ENCODE data around the gene SMIM10L2A. TPM values are rescaled to one million over a fixed set of nuclear protein-coding genes. Genes with fewer than 3 reads are reported as not detected.
A peak's percentile ranks its signal among the peaks of the same experiment; 100 is the strongest.
"Not testable (repeated sequence)": the region's sequence is repeated elsewhere in the genome, so short reads cannot be mapped to it uniquely, and the experiment has no call there.

SMIM10L2A gene
- total RNA-seq, 1 donor from 2014 or later: 7.8 TPM

- Mint-ChIP-seq H3K36me3 (no peaks in the 10 kb centered on the region), H3K27ac (no peak overlapping the region), H3K9me3 (peaks cover 37% of the 10 kb centered on the region), H3K27me3 (ENCODE audit: low read depth) (peaks cover 14% of the 10 kb centered on the region), H3K4me3 (no peak overlapping the region), H3K4me1 (no peaks in the 10 kb centered on the region)
- DNase-seq (ENCODE audit: low spot score in 2 of 2, unreplicated experiment in 2 of 2): no peak
- no peak for TF ChIP-seq CTCF (IDR thresholded peaks at IDR 0.05; ENCODE audit: unreplicated experiment)
Measured at GRCh38 chrX:135410861-135411627, 10.7 kb upstream of the SMIM10L2A start.

GRCh38 chrX:135411893-135412292, 9.9 kb upstream of the SMIM10L2A start:
- no peaks in the 10 kb centered on the region for H3K4me1 Mint-ChIP-seq
- no peak overlapping the region for H3K4me3 Mint-ChIP-seq
- peaks cover 5% of the 10 kb centered on the region for H3K27me3 Mint-ChIP-seq (ENCODE audit: low read depth)
- H3K9me3 Mint-ChIP-seq: peaks cover 43% of the 10 kb centered on the region
- TF ChIP-seq CTCF (IDR thresholded peaks at IDR 0.05; ENCODE audit: unreplicated experiment): no peak
- no peaks in the 10 kb centered on the region for H3K36me3 Mint-ChIP-seq
- DNase-seq (ENCODE audit: low spot score in 2 of 2, unreplicated experiment in 2 of 2): no peak
- H3K27ac Mint-ChIP-seq: no peak overlapping the region

- Mint-ChIP-seq H3K4me1 (no peaks in the 10 kb centered on the region), H3K27ac (no peak overlapping the region), H3K9me3 (peaks cover 42% of the 10 kb centered on the region), H3K4me3 (no peak overlapping the region), H3K27me3 (ENCODE audit: low read depth) (peaks cover 4% of the 10 kb centered on the region), H3K36me3 (no peaks in the 10 kb centered on the region)
- no peak for DNase-seq (ENCODE audit: low spot score in 2 of 2, unreplicated experiment in 2 of 2)
- no peak for TF ChIP-seq CTCF (IDR thresholded peaks at IDR 0.05; ENCODE audit: unreplicated experiment)
Measured at GRCh38 chrX:135416546-135416945, 5.2 kb upstream of the SMIM10L2A start.

GRCh38 chrX:135420831-135421230, 913 bp upstream of the SMIM10L2A start:
- Mint-ChIP-seq H3K9me3 (peaks cover 27% of the 10 kb centered on the region), H3K36me3 (peaks cover 3% of the 10 kb centered on the region), H3K27ac (no peak overlapping the region), H3K4me1 (peaks cover 12% of the 10 kb centered on the region), H3K4me3 (no peak overlapping the region), H3K27me3 (ENCODE audit: low read depth) (peaks cover 4% of the 10 kb centered on the region)
- TF ChIP-seq CTCF (IDR thresholded peaks at IDR 0.05; ENCODE audit: unreplicated experiment): no peak
- DNase-seq (ENCODE audit: low spot score in 2 of 2, unreplicated experiment in 2 of 2): no peak

DNA sequence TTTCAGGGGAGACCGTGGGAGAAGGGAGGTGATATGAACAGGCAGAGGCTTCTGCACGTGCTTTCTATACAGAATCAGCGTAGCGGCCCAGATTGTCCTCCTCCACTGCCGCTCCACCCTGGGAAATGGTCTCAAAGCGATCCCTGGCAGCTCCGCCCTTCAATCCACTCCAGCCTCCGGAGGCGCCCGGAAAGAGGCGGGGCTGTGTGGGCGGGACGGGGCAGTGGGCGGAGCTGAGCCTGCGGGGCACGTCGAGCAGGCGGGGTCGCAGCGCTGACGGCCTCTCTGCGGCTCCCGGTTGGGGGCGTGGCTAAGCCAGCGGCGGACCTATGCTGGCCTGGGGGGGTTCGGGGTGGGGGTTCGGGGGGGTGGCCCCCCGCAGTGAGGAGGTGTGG, 210 bp upstream of the SMIM10L2A start:
- Mint-ChIP-seq H3K4me3 (peak overlapping the region; percentile 46), H3K27me3 (ENCODE audit: low read depth) (peaks cover 4% of the 10 kb centered on the region), H3K27ac (peak overlapping the region; percentile 12), H3K4me1 (peaks cover 12% of the 10 kb centered on the region), H3K36me3 (peaks cover 3% of the 10 kb centered on the region), H3K9me3 (peaks cover 20% of the 10 kb centered on the region)
- peak; percentile 71 to 82 for DNase-seq (ENCODE audit: low spot score in 2 of 2, unreplicated experiment in 2 of 2)
- no peak for TF ChIP-seq CTCF (IDR thresholded peaks at IDR 0.05; ENCODE audit: unreplicated experiment)

- not testable (repeated sequence) for H3K27ac Mint-ChIP-seq; H3K36me3 Mint-ChIP-seq; DNase-seq (ENCODE audit: low spot score in 2 of 2, unreplicated experiment in 2 of 2); H3K27me3 Mint-ChIP-seq (ENCODE audit: low read depth)
- peak overlapping the region; percentile 66 for H3K4me3 Mint-ChIP-seq
- H3K9me3 Mint-ChIP-seq: peaks cover 20% of the 10 kb centered on the region
- H3K4me1 Mint-ChIP-seq: peaks cover 12% of the 10 kb centered on the region
Measured at GRCh38 chrX:135422810-135423168, 1.0 kb downstream of the SMIM10L2A start.

DNA sequence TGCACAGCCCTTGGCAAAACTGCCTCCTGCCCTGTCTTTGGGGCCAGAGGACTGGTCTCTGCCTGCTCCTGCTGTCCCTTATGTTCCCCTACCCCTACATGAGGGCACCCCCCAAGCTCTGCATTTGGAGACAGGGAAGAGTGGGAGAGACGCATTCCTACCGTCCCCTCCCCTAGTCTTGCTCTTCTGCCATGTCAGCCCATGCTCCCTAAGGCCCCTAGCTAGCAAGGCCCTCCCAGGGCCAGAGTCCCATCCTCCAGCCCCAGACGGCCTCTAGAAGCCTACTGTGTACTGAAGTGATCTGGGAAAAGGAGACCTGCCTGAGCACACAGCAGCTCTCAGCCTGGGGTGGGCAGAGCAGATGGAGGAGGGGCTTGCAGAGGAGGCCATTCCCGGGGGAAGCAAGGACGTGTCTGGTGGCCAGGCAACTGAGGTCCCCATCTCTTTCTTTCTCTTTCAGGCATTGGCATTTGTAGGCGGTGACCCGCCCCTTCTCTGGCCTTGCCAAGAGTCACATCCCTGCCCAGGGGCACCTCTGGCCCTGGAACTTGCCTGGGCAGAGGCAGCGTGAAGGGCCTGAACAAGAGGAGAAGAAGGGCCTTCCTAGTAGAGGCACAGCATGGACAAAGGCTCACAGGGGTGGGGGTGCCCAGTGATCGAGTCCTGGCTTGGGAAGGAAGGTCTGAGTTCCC, 1.6 kb downstream of the SMIM10L2A start:
- Mint-ChIP-seq H3K9me3 (peaks cover 15% of the 10 kb centered on the region), H3K4me1 (peaks cover 12% of the 10 kb centered on the region), H3K4me3 (peak overlapping the region; percentile 66)
- H3K36me3 Mint-ChIP-seq; H3K27ac Mint-ChIP-seq; H3K27me3 Mint-ChIP-seq (ENCODE audit: low read depth); DNase-seq (ENCODE audit: low spot score in 2 of 2, unreplicated experiment in 2 of 2): not testable (repeated sequence)
